Activated gamma-delta T cell treated with Interleukin-2 at 50 U/mL for 16 hours (primary cell): ENCODE data around the gene DBX1.
"Not testable (repeated sequence)": the region's sequence is repeated elsewhere in the genome, so short reads cannot be mapped to it uniquely, and the experiment has no call there.

Experiments
- DNase-seq: peaks from one replicate; pipeline ENCODE4 v3.0.0-alpha.2; 2020

Gene DBX1

GRCh38 chr11:20160425-20161229, at the start of gene DBX1:
DBX1 (minus strand) TSS chr11:20160475; CDS start chr11:20160324, 151 bp downstream.
- no peak for DNase-seq

- DNase-seq, result no peak
Measured at GRCh38 chr11:20208622-20209111, 48.4 kb upstream of the DBX1 start.

- no peak for DNase-seq
Measured at GRCh38 chr11:20207781-20208621, 47.7 kb upstream of the DBX1 start.

GRCh38 chr11:20205807-20206206, 45.5 kb upstream of the DBX1 start:
- no peak for DNase-seq

GRCh38 chr11:20204681-20205080, 44.4 kb upstream of the DBX1 start:
- DNase-seq, result no peak

- DNase-seq, result no peak
Measured at GRCh38 chr11:20203831-20204230, 43.6 kb upstream of the DBX1 start.

- DNase-seq, result no peak
Measured at GRCh38 chr11:20201231-20201630, 41.0 kb upstream of the DBX1 start.

- not testable (repeated sequence) for DNase-seq
Measured at GRCh38 chr11:20200331-20200955, 40.2 kb upstream of the DBX1 start.

- DNase-seq, result no peak
Measured at GRCh38 chr11:20197881-20198280, 37.6 kb upstream of the DBX1 start.

GRCh38 chr11:20194470-20194869, 34.2 kb upstream of the DBX1 start:
- no peak for DNase-seq

GRCh38 chr11:20193307-20193706, 33.0 kb upstream of the DBX1 start:
- DNase-seq, result no peak

GRCh38 chr11:20192641-20193040, 32.4 kb upstream of the DBX1 start:
- DNase-seq, result no peak

GRCh38 chr11:20192151-20192550, 31.9 kb upstream of the DBX1 start:
- DNase-seq, result no peak

- DNase-seq, result no peak
Measured at GRCh38 chr11:20178976-20179375, 18.7 kb upstream of the DBX1 start.

GRCh38 chr11:20177136-20177535, 16.9 kb upstream of the DBX1 start:
- no peak for DNase-seq

- DNase-seq, result no peak
Measured at GRCh38 chr11:20172721-20173447, 12.6 kb upstream of the DBX1 start.

- no peak for DNase-seq
Measured at GRCh38 chr11:20163783-20164481, 3.7 kb upstream of the DBX1 start.

- no peak for DNase-seq
Measured at GRCh38 chr11:20162824-20163782, 2.8 kb upstream of the DBX1 start.

- DNase-seq, result no peak
Measured at GRCh38 chr11:20161923-20162744, 1.9 kb upstream of the DBX1 start.
